Measurements from ENCODE around the gene HK3.

GRCh38 chr5:176947847-176948246 lies 48.7 kb upstream of the HK3 start:
- TF ChIP-seq POLR2A (IDR thresholded peaks at IDR 0.05) (no peak), CTCF (IDR thresholded peaks at IDR 0.05) (no peak)

Measured in body of pancreas (tissue), 4 donors.